Measurements from ENCODE around the gene TARBP1.
A peak's percentile ranks its signal among the peaks of the same experiment; 100 is the strongest.
"Not testable (repeated sequence)": the region's sequence is repeated elsewhere in the genome, so short reads cannot be mapped to it uniquely, and the experiment has no call there.

TARBP1 gene

GRCh38 chr1:234381699-234382555 lies 97.1 kb downstream of the TARBP1 start:
- H3K18ac ChIP-seq (ENCODE audit: low read length): no peak overlapping the region
- no peak overlapping the region for H4K8ac ChIP-seq (ENCODE audit: low read depth, low read length)
- no peaks in the 10 kb centered on the region for H3K4me1 ChIP-seq (ENCODE audit: control insufficient read depth in 2 of 2, insufficient read depth in 1 of 2, low read depth in 1 of 2, low read length in 2 of 2)
- no peak overlapping the region for H2BK5ac ChIP-seq (ENCODE audit: low read length)
- H3K4me3 ChIP-seq (ENCODE audit: low read length in 2 of 2): no peak overlapping the region
- H4K91ac ChIP-seq (ENCODE audit: low read depth, low read length, poor library complexity): no peak overlapping the region
- peaks cover 3% of the 10 kb centered on the region for H3K79me1 ChIP-seq (ENCODE audit: low read depth, low read length)
- H3K9ac ChIP-seq (ENCODE audit: low read depth, low read length, poor library complexity): no peak overlapping the region
- no peak overlapping the region for H3K4ac ChIP-seq (ENCODE audit: low read length)
- no peaks in the 10 kb centered on the region for H3K27me3 ChIP-seq (ENCODE audit: control insufficient read depth in 3 of 3, insufficient read depth in 3 of 3, low read depth in 1 of 3, low read length in 3 of 3)
- H2BK120ac ChIP-seq (ENCODE audit: low read depth, low read length): no peak overlapping the region
- no peak overlapping the region for H2AFZ ChIP-seq (ENCODE audit: low read length)
- DNase-seq (ENCODE audit: low spot score): no peak
- no peak overlapping the region for H3K23ac ChIP-seq (ENCODE audit: low read depth, low read length, poor library complexity)
- no CpG with 5 or more reads among the region's 10 CpGs for WGBS, 2 donors (ENCODE audit: extremely low coverage in 2 of 2, insufficient read length in 2 of 2, insufficient replicate concordance in 1 of 2)
- no peaks in the 10 kb centered on the region for H3K9me3 ChIP-seq (replicated peaks in 1 of 2; ENCODE audit: control insufficient read depth in 2 of 2, insufficient read depth in 1 of 2, low read depth in 1 of 2, low read length in 2 of 2)
- H3K36me3 ChIP-seq (replicated peaks in 1 of 2; ENCODE audit: control insufficient read depth in 2 of 2, insufficient read depth in 2 of 2, low read length in 2 of 2): peaks cover 9 to 79% of the 10 kb centered on the region in 2 donors
- no peak overlapping the region for H3K27ac ChIP-seq (replicated peaks; ENCODE audit: low read length)
- H2BK15ac ChIP-seq (ENCODE audit: low read length): no peak overlapping the region
- no peak overlapping the region for H3K14ac ChIP-seq (ENCODE audit: low read length)
- H2AK5ac ChIP-seq (ENCODE audit: low read depth, low read length): no peak overlapping the region
- H2BK12ac ChIP-seq (ENCODE audit: low read length): no peak overlapping the region
- no peak overlapping the region for H3K4me2 ChIP-seq (ENCODE audit: insufficient read depth, low read length, poor library complexity, severe bottlenecking)

GRCh38 chr1:234379591-234380109 lies 99.3 kb downstream of the TARBP1 start:
- H2BK5ac ChIP-seq (ENCODE audit: low read length); H3K9ac ChIP-seq (ENCODE audit: low read depth, low read length, poor library complexity); H2AFZ ChIP-seq (ENCODE audit: low read length); H3K4me1 ChIP-seq (ENCODE audit: control insufficient read depth in 2 of 2, insufficient read depth in 1 of 2, low read depth in 1 of 2, low read length in 2 of 2); H3K27ac ChIP-seq (replicated peaks; ENCODE audit: low read length); H3K27me3 ChIP-seq (ENCODE audit: control insufficient read depth in 3 of 3, insufficient read depth in 3 of 3, low read depth in 1 of 3, low read length in 3 of 3); H3K4ac ChIP-seq (ENCODE audit: low read length); H2AK5ac ChIP-seq (ENCODE audit: low read depth, low read length); H3K23ac ChIP-seq (ENCODE audit: low read depth, low read length, poor library complexity); H3K4me2 ChIP-seq (ENCODE audit: insufficient read depth, low read length, poor library complexity, severe bottlenecking); H3K14ac ChIP-seq (ENCODE audit: low read length); H2BK15ac ChIP-seq (ENCODE audit: low read length); H4K8ac ChIP-seq (ENCODE audit: low read depth, low read length); H3K18ac ChIP-seq (ENCODE audit: low read length); H3K9me3 ChIP-seq (replicated peaks in 1 of 2; ENCODE audit: control insufficient read depth in 2 of 2, insufficient read depth in 1 of 2, low read depth in 1 of 2, low read length in 2 of 2); H4K91ac ChIP-seq (ENCODE audit: low read depth, low read length, poor library complexity); DNase-seq (ENCODE audit: low spot score); H3K79me1 ChIP-seq (ENCODE audit: low read depth, low read length); H2BK12ac ChIP-seq (ENCODE audit: low read length); H3K4me3 ChIP-seq (ENCODE audit: low read length in 2 of 2); H2BK120ac ChIP-seq (ENCODE audit: low read depth, low read length): not testable (repeated sequence)
- H3K36me3 ChIP-seq (replicated peaks in 1 of 2; ENCODE audit: control insufficient read depth in 2 of 2, insufficient read depth in 2 of 2, low read length in 2 of 2): peaks cover 14 to 84% of the 10 kb centered on the region in 2 donors
- WGBS, 2 donors (ENCODE audit: extremely low coverage in 2 of 2, insufficient read length in 2 of 2, insufficient replicate concordance in 1 of 2): no CpG with 5 or more reads among the region's 5 CpGs

- no peaks in the 10 kb centered on the region for H3K9me3 ChIP-seq (replicated peaks in 1 of 2; ENCODE audit: control insufficient read depth in 2 of 2, insufficient read depth in 1 of 2, low read depth in 1 of 2, low read length in 2 of 2)
- no peak for DNase-seq (ENCODE audit: low spot score)
- H3K27ac ChIP-seq (replicated peaks; ENCODE audit: low read length): no peak overlapping the region
- no peak overlapping the region for H2AFZ ChIP-seq (ENCODE audit: low read length)
- peaks cover 2 to 10% of the 10 kb centered on the region in 2 donors for H3K4me1 ChIP-seq (ENCODE audit: control insufficient read depth in 2 of 2, insufficient read depth in 1 of 2, low read depth in 1 of 2, low read length in 2 of 2)
- H3K4me2 ChIP-seq (ENCODE audit: insufficient read depth, low read length, poor library complexity, severe bottlenecking): no peak overlapping the region
- WGBS, 2 donors (ENCODE audit: extremely low coverage in 2 of 2, insufficient read length in 2 of 2, insufficient replicate concordance in 1 of 2): no CpG with 5 or more reads among the region's 7 CpGs
- H2BK5ac ChIP-seq (ENCODE audit: low read length): no peak overlapping the region
- no peak overlapping the region for H3K18ac ChIP-seq (ENCODE audit: low read length)
- H3K23ac ChIP-seq (ENCODE audit: low read depth, low read length, poor library complexity): no peak overlapping the region
- H3K9ac ChIP-seq (ENCODE audit: low read depth, low read length, poor library complexity): no peak overlapping the region
- no peak overlapping the region for H4K8ac ChIP-seq (ENCODE audit: low read depth, low read length)
- H2BK120ac ChIP-seq (ENCODE audit: low read depth, low read length): no peak overlapping the region
- H3K4ac ChIP-seq (ENCODE audit: low read length): no peak overlapping the region
- peaks cover 3% of the 10 kb centered on the region for H3K79me1 ChIP-seq (ENCODE audit: low read depth, low read length)
- no peaks in the 10 kb centered on the region for H3K27me3 ChIP-seq (ENCODE audit: control insufficient read depth in 3 of 3, insufficient read depth in 3 of 3, low read depth in 1 of 3, low read length in 3 of 3)
- no peak overlapping the region for H3K4me3 ChIP-seq (ENCODE audit: low read length in 2 of 2)
- no peak overlapping the region for H2AK5ac ChIP-seq (ENCODE audit: low read depth, low read length)
- H4K91ac ChIP-seq (ENCODE audit: low read depth, low read length, poor library complexity): no peak overlapping the region
- no peak overlapping the region for H2BK12ac ChIP-seq (ENCODE audit: low read length)
- H3K36me3 ChIP-seq (replicated peaks in 1 of 2; ENCODE audit: control insufficient read depth in 2 of 2, insufficient read depth in 2 of 2, low read length in 2 of 2): peaks cover 11 to 57% of the 10 kb centered on the region in 2 donors
- H3K14ac ChIP-seq (ENCODE audit: low read length): no peak overlapping the region
- no peak overlapping the region for H2BK15ac ChIP-seq (ENCODE audit: low read length)
Observed at GRCh38 chr1:234375672-234376071, 103.3 kb downstream of the TARBP1 start.

- Histone ChIP-seq H3K4me3 (ENCODE audit: low read length in 2 of 2) (peak overlapping the region; percentile 73 to 86), H2BK15ac (ENCODE audit: low read length) (no peak overlapping the region), H3K27me3 (ENCODE audit: control insufficient read depth in 3 of 3, insufficient read depth in 3 of 3, low read depth in 1 of 3, low read length in 3 of 3) (peaks cover 0 to 2% (median 0%) of the 10 kb centered on the region in 3 experiments), H3K4me1 (ENCODE audit: control insufficient read depth in 2 of 2, insufficient read depth in 1 of 2, low read depth in 1 of 2, low read length in 2 of 2) (peaks cover 2 to 10% of the 10 kb centered on the region in 2 donors), H2BK12ac (ENCODE audit: low read length) (no peak overlapping the region), H2AFZ (ENCODE audit: low read length) (peak overlapping the region; percentile 97), H3K18ac (ENCODE audit: low read length) (no peak overlapping the region), H3K27ac (replicated peaks; ENCODE audit: low read length) (no peak overlapping the region), H3K36me3 (replicated peaks in 1 of 2; ENCODE audit: control insufficient read depth in 2 of 2, insufficient read depth in 2 of 2, low read length in 2 of 2) (peaks cover 11 to 40% of the 10 kb centered on the region in 2 donors), H3K4me2 (ENCODE audit: insufficient read depth, low read length, poor library complexity, severe bottlenecking) (peak overlapping the region; percentile 58), H2AK5ac (ENCODE audit: low read depth, low read length) (no peak overlapping the region), H4K91ac (ENCODE audit: low read depth, low read length, poor library complexity) (no peak overlapping the region), H4K8ac (ENCODE audit: low read depth, low read length) (no peak overlapping the region), H2BK120ac (ENCODE audit: low read depth, low read length) (no peak overlapping the region), H3K9ac (ENCODE audit: low read depth, low read length, poor library complexity) (peak overlapping the region; percentile 97), H3K14ac (ENCODE audit: low read length) (no peak overlapping the region), H3K4ac (ENCODE audit: low read length) (no peak overlapping the region), H3K23ac (ENCODE audit: low read depth, low read length, poor library complexity) (peak overlapping the region; percentile 76), H2BK5ac (ENCODE audit: low read length) (peak overlapping the region; percentile 90), H3K9me3 (replicated peaks in 1 of 2; ENCODE audit: control insufficient read depth in 2 of 2, insufficient read depth in 1 of 2, low read depth in 1 of 2, low read length in 2 of 2) (no peaks in the 10 kb centered on the region), H3K79me1 (ENCODE audit: low read depth, low read length) (peaks cover under 1% of the 10 kb centered on the region)
- DNase-seq (ENCODE audit: low spot score): peak; percentile 5
- WGBS, 2 donors (ENCODE audit: extremely low coverage in 2 of 2, insufficient read length in 2 of 2, insufficient replicate concordance in 1 of 2): no CpG with 5 or more reads among the region's 6 CpGs
Observed at GRCh38 chr1:234373959-234374254, 105.1 kb downstream of the TARBP1 start.
